ENCODE data around the gene ACOT9. TPM values are rescaled to one million over a fixed set of nuclear protein-coding genes. Genes with fewer than 3 reads are reported as not detected.

The ACOT9 gene
- total and polyA plus RNA-seq, 4 donors: 27.3 to 42.7 (median 42.2) TPM

- Histone ChIP-seq H3K36me3 (ENCODE audit: control insufficient read depth, insufficient read depth, low read length) (no peaks in the 10 kb centered on the region), H3K4me3 (ENCODE audit: low read depth, low read length) (no peak overlapping the region), H3K27me3 (ENCODE audit: control insufficient read depth, insufficient read depth, low read length) (no peaks in the 10 kb centered on the region), H3K9me3 (ENCODE audit: control insufficient read depth, insufficient read depth, low read length) (no peaks in the 10 kb centered on the region), H3K4me1 (ENCODE audit: control insufficient read depth, insufficient read depth, low read length) (no peaks in the 10 kb centered on the region), H3K27ac (ENCODE audit: low read depth, low read length) (no peak overlapping the region)
- DNase-seq (ENCODE audit: low read depth in 4 of 6, low spot score in 6 of 6): no peak
- WGBS (ENCODE audit: insufficient coverage): 88% methylated on average over 2 of the region's 4 CpGs
Measured at GRCh38 chrX:23659339-23659738, 83.7 kb downstream of the ACOT9 start.

GRCh38 chrX:23656684-23657083 lies 86.4 kb downstream of the ACOT9 start:
- Histone ChIP-seq H3K4me3 (ENCODE audit: low read depth, low read length) (no peak overlapping the region), H3K36me3 (ENCODE audit: control insufficient read depth, insufficient read depth, low read length) (no peaks in the 10 kb centered on the region), H3K9me3 (ENCODE audit: control insufficient read depth, insufficient read depth, low read length) (no peaks in the 10 kb centered on the region), H3K27me3 (ENCODE audit: control insufficient read depth, insufficient read depth, low read length) (no peaks in the 10 kb centered on the region), H3K4me1 (ENCODE audit: control insufficient read depth, insufficient read depth, low read length) (no peaks in the 10 kb centered on the region), H3K27ac (ENCODE audit: low read depth, low read length) (no peak overlapping the region)
- WGBS (ENCODE audit: insufficient coverage): 75% methylated on average over 2 of the region's 3 CpGs
- DNase-seq (ENCODE audit: low read depth in 4 of 6, low spot score in 6 of 6): no peak

- DNase-seq (ENCODE audit: low read depth in 4 of 6, low spot score in 6 of 6): peak in 2 of 6 donors; percentile 4 to 32
- Histone ChIP-seq H3K4me3 (ENCODE audit: low read depth, low read length) (no peak overlapping the region), H3K27me3 (ENCODE audit: control insufficient read depth, insufficient read depth, low read length) (no peaks in the 10 kb centered on the region), H3K27ac (ENCODE audit: low read depth, low read length) (no peak overlapping the region), H3K4me1 (ENCODE audit: control insufficient read depth, insufficient read depth, low read length) (no peaks in the 10 kb centered on the region), H3K9me3 (ENCODE audit: control insufficient read depth, insufficient read depth, low read length) (no peaks in the 10 kb centered on the region), H3K36me3 (ENCODE audit: control insufficient read depth, insufficient read depth, low read length) (no peaks in the 10 kb centered on the region)
- WGBS (ENCODE audit: insufficient coverage): 61% methylated on average over 5 of the region's 5 CpGs
Measured at GRCh38 chrX:23656091-23656490, 87.0 kb downstream of the ACOT9 start.

Small RNA genes within 50 kb of the gene (small RNA-seq; reads per million reads assigned to genes)
- not detected for gene RF00019 (ENCODE audit: low replicate concordance)

Other genes starting within 250 kb of the ACOT9 start
- gene PRDX4, start 75.8 kb downstream of the ACOT9 start, total RNA-seq: 100 to 1,000 TPM in 1 of 2 donors, 10 to 100 TPM in 1; 97.0 to 166 TPM
- gene PRDX4, start 75.8 kb downstream of the ACOT9 start, polyA plus RNA-seq (ENCODE audit: insufficient read length in 2 of 2): 10 to 100 TPM; 62.2 to 67.7 TPM
- 100 to 1,000 TPM; 201 to 405 TPM for gene SAT1, start 39.9 kb upstream of the ACOT9 start, total RNA-seq
- gene SAT1, start 39.9 kb upstream of the ACOT9 start, polyA plus RNA-seq (ENCODE audit: insufficient read length in 2 of 2): 100 to 1,000 TPM; 413 to 434 TPM
- gene APOO, start 164.7 kb upstream of the ACOT9 start, total RNA-seq: 10 to 100 TPM; 34.5 to 50.0 TPM
- gene APOO, start 164.7 kb upstream of the ACOT9 start, polyA plus RNA-seq (ENCODE audit: insufficient read length in 2 of 2): 10 to 100 TPM; 73.3 to 79.7 TPM
- gene CXorf58, start 164.7 kb upstream of the ACOT9 start, total RNA-seq: under 1 TPM; 0.11 to 0.30 TPM
- under 1 TPM; 0.25 to 0.38 TPM for gene CXorf58, start 164.7 kb upstream of the ACOT9 start, polyA plus RNA-seq (ENCODE audit: insufficient read length in 2 of 2)